Tracheal epithelial cell (primary cell): Measurements from ENCODE around the gene EIF5B. TPM values are rescaled to one million over a fixed set of nuclear protein-coding genes. Genes with fewer than 3 reads are reported as not detected.

Source experiments
- total RNA-seq: library from RNA; depleted of rRNA; stranded (reverse); fragments of >200 nt; gene quantifications from 2 replicates; pipeline ENCODE4 v1.2.1, GENCODE V29; 2014

EIF5B gene
- 22.8 and 32.0 TPM in 2 replicates for total RNA-seq

GRCh38 chr2:99337113-99338028, at the start of gene EIF5B:
Gene EIF5B (plus strand): TSS chr2:99337389. CDS start chr2:99337555, 166 bp downstream.

GRCh38 chr2:99301097-99301496, 36.1 kb upstream of the EIF5B start, which contains the start of gene LYG1:
Gene LYG1 (minus strand): TSS chr2:99301197. CDS start chr2:99295670, 5,527 bp downstream.

GRCh38 chr2:99335911-99336803, 1.0 kb upstream of the EIF5B start, which contains the start of gene TXNDC9:
Gene TXNDC9 (minus strand): TSS chr2:99336333. CDS start chr2:99333210, 3,123 bp downstream.

Other genes with a start within 250 kb of the EIF5B start
- 1.7 TPM in 1 of 2 replicates, not detected in the other for gene C2orf15, start 195.7 kb upstream of the EIF5B start, total RNA-seq
- gene TSGA10, start 182.4 kb upstream of the EIF5B start, total RNA-seq, result 2.8 and 3.6 TPM in 2 replicates
- 2.4 and 3.6 TPM in 2 replicates for gene LIPT1, start 182.4 kb upstream of the EIF5B start, total RNA-seq
- gene MITD1, start 156.3 kb upstream of the EIF5B start, total RNA-seq, result 13.2 and 24.6 TPM in 2 replicates
- 34.5 and 37.1 TPM in 2 replicates for gene MRPL30, start 156.2 kb upstream of the EIF5B start, total RNA-seq
- gene LYG2, start 81.7 kb upstream of the EIF5B start, total RNA-seq, result not detected in 2 replicates
- not detected in 2 replicates for gene LYG1, start 36.2 kb upstream of the EIF5B start, total RNA-seq
- 70.8 and 94.2 TPM in 2 replicates for gene TXNDC9, start 1.1 kb upstream of the EIF5B start, total RNA-seq
- gene REV1, start 152.6 kb downstream of the EIF5B start, total RNA-seq, result 28.0 and 32.8 TPM in 2 replicates